ENCODE measurements around the gene EMC9. TPM values are rescaled to one million over a fixed set of nuclear protein-coding genes. Genes with fewer than 3 reads are reported as not detected.

Gene EMC9
- polyA plus RNA-seq, 6 donors from 2014 or later: 5.9 to 15.3 (median 9.2) TPM

- Mint-ChIP-seq H3K4me3 (peak within 1 kb of the TSS; percentile 78 to 95 (median 93)), H3K4me1 (peaks cover 25 to 38% (median 27%) of the 10 kb centered on the region in 3 donors), H3K27me3 (no peaks in the 10 kb centered on the region), H3K9me3 (no peaks in the 10 kb centered on the region), H3K36me3 (peaks cover 11 to 23% of the 10 kb centered on the region in 2 donors), H3K27ac (peak within 1 kb of the TSS; percentile 38 to 95 (median 82))
- ATAC-seq (ENCODE audit: low read depth in 2 of 2): peak; percentile 90 to 92
- peak; percentile 85 for DNase-seq
These were observed 30.2 kb upstream of the EMC9 start, which contains the start of gene REC8 for GRCh38 chr14:24171422-24172260. Gene REC8, plus strand, starts transcription at chr14:24172080. Its CDS starts 473 bp downstream, at chr14:24172553.

- H3K4me3 Mint-ChIP-seq: peak overlapping the region in 2 of 8 donors; percentile 19 to 33
- no peak for DNase-seq
These were observed 26.2 kb upstream of the EMC9 start for GRCh38 chr14:24167469-24168114.

DNA sequence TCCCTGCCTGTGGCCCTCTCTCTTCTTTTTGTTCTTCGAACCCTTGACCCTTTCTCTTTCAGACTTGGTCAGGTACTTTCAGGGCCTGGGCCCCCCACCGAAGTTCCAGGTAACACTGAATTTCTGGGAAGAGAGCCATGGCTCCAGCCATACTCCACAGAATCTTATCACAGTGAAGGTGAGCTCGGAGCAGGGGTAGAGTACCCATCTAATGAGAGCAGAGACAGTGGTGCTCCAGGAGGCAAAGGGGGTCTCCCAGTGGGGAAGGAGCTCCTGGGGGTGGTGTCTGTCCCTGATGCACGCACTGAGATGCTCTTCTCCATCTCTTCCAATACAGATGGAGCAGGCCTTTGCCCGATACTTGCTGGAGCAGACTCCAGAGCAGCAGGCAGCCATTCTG is 24.4 kb upstream of the EMC9 start:
- Mint-ChIP-seq H3K9me3 (no peaks in the 10 kb centered on the region), H3K4me1 (peaks cover 49 to 62% (median 59%) of the 10 kb centered on the region in 3 donors), H3K27ac (peak overlapping the region in 3 of 6 donors; percentile 26 to 89 (median 56)), H3K27me3 (no peaks in the 10 kb centered on the region), H3K36me3 (peaks cover 16 to 49% of the 10 kb centered on the region in 2 donors), H3K4me3 (peak overlapping the region in 3 of 8 donors; percentile 20 to 57 (median 30))
- ATAC-seq (ENCODE audit: low read depth in 2 of 2): no peak
- DNase-seq: no peak

More at GRCh38 chr14:24167469-24168114, 26.2 kb upstream of the EMC9 start:
- H3K27ac Mint-ChIP-seq: peak overlapping the region in 4 of 6 donors; percentile 60 to 79 (median 78)
- peaks cover 16 to 49% of the 10 kb centered on the region in 2 donors for H3K36me3 Mint-ChIP-seq
- H3K27me3 Mint-ChIP-seq: no peaks in the 10 kb centered on the region
- no peaks in the 10 kb centered on the region for H3K9me3 Mint-ChIP-seq
- ATAC-seq (ENCODE audit: low read depth in 2 of 2): no peak
- peaks cover 43 to 63% (median 51%) of the 10 kb centered on the region in 3 donors for H3K4me1 Mint-ChIP-seq

- peaks cover 50 to 68% (median 67%) of the 10 kb centered on the region in 3 donors for H3K4me1 Mint-ChIP-seq
- H3K27me3 Mint-ChIP-seq: no peaks in the 10 kb centered on the region
- ATAC-seq (ENCODE audit: low read depth in 2 of 2) (no peak), DNase-seq (no peak)
- peaks cover 16 to 47% of the 10 kb centered on the region in 2 donors for H3K36me3 Mint-ChIP-seq
- H3K9me3 Mint-ChIP-seq: no peaks in the 10 kb centered on the region
- H3K27ac Mint-ChIP-seq: peak overlapping the region in 1 of 6 donors; percentile 83
- H3K4me3 Mint-ChIP-seq: peak overlapping the region in 5 of 8 donors; percentile 15 to 86 (median 46)
These were observed 23.2 kb upstream of the EMC9 start for GRCh38 chr14:24164518-24164991.

DNA sequence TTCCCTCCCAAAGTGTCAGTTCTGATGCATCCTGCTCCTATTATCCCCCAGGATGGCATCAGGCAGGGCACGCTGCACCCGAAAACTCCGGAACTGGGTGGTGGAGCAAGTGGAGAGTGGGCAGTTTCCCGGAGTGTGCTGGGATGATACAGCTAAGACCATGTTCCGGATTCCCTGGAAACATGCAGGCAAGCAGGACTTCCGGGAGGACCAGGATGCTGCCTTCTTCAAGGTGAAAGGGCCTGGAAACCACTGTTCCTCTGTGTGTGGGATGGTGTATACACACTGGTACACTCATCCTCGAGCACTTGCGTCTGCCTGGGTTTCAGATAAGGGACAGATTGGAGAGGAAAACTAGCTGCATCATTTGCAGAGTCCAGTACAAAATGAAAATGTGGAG is 20.7 kb upstream of the EMC9 start:
- H3K36me3 Mint-ChIP-seq: peaks cover 5 to 32% of the 10 kb centered on the region in 2 donors
- H3K9me3 Mint-ChIP-seq: no peaks in the 10 kb centered on the region
- H3K27ac Mint-ChIP-seq: peak overlapping the region in 5 of 6 donors; percentile 94 to 99 (median 97)
- no peaks in the 10 kb centered on the region for H3K27me3 Mint-ChIP-seq
- ATAC-seq (ENCODE audit: low read depth in 2 of 2): no peak
- peak overlapping the region; percentile 97 to 100 (median 98) for H3K4me3 Mint-ChIP-seq
- no peak for DNase-seq
- peaks cover 39 to 62% (median 58%) of the 10 kb centered on the region in 3 donors for H3K4me1 Mint-ChIP-seq

- H3K36me3 Mint-ChIP-seq: peaks cover 5 to 30% of the 10 kb centered on the region in 2 donors
- DNase-seq: peak; percentile 96
- H3K9me3 Mint-ChIP-seq: no peaks in the 10 kb centered on the region
- H3K27me3 Mint-ChIP-seq: no peaks in the 10 kb centered on the region
- peak within 1 kb of the TSS; percentile 97 to 100 (median 98) for H3K4me3 Mint-ChIP-seq
- H3K4me1 Mint-ChIP-seq: peaks cover 43 to 56% (median 53%) of the 10 kb centered on the region in 3 donors
- peak; percentile 91 to 95 for ATAC-seq (ENCODE audit: low read depth in 2 of 2)
- peak within 1 kb of the TSS; percentile 94 to 100 (median 98) for H3K27ac Mint-ChIP-seq
These were observed 19.7 kb upstream of the EMC9 start, which contains the start of gene IRF9 for GRCh38 chr14:24160850-24161804. Gene IRF9, plus strand, starts transcription at chr14:24161265. Its CDS starts 880 bp downstream, at chr14:24162145.

GRCh38 chr14:24160499-24160849 is 19.1 kb upstream of the EMC9 start:
- ATAC-seq (ENCODE audit: low read depth in 2 of 2) (no peak), DNase-seq (no peak)
- peaks cover 11 to 30% of the 10 kb centered on the region in 2 donors for H3K36me3 Mint-ChIP-seq
- peaks cover 48 to 50% (median 49%) of the 10 kb centered on the region in 3 donors for H3K4me1 Mint-ChIP-seq
- peak overlapping the region in 5 of 8 donors; percentile 5 to 100 (median 98) for H3K4me3 Mint-ChIP-seq
- H3K27me3 Mint-ChIP-seq: no peaks in the 10 kb centered on the region
- no peaks in the 10 kb centered on the region for H3K9me3 Mint-ChIP-seq
- H3K27ac Mint-ChIP-seq: peak overlapping the region; percentile 44 to 100 (median 97)

- ATAC-seq (ENCODE audit: low read depth in 2 of 2) (no peak), DNase-seq (no peak)
- Mint-ChIP-seq H3K9me3 (no peaks in the 10 kb centered on the region), H3K36me3 (peaks cover 11 to 27% of the 10 kb centered on the region in 2 donors), H3K4me3 (peak overlapping the region in 2 of 8 donors; percentile 53 to 61), H3K27me3 (no peaks in the 10 kb centered on the region), H3K4me1 (peaks cover 44 to 47% (median 45%) of the 10 kb centered on the region in 3 donors), H3K27ac (peak overlapping the region; percentile 1 to 97 (median 76))
These were observed 18.5 kb upstream of the EMC9 start for GRCh38 chr14:24159777-24160498.

DNA sequence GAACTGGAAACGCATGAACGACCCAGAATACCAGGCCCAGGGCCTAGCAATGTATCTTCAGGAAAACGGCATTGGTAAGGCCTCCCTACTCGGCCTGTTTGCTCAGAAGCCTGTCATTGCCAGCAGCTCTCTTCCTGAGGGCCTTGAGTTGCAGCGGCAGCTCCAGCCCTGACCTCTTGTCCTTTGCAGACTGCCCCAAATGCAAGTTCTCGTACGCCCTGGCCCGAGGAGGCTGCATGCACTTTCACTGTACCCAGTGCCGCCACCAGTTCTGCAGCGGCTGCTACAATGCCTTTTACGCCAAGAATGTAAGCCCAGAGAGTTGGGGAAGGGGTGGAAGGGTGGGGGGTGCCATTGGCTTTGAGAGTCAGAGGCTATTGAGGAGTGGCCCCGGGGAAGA is 15.9 kb upstream of the EMC9 start:
- Mint-ChIP-seq H3K4me3 (no peak overlapping the region), H3K27me3 (no peaks in the 10 kb centered on the region), H3K27ac (peak overlapping the region in 1 of 6 donors; percentile 47), H3K4me1 (peaks cover 21 to 28% (median 25%) of the 10 kb centered on the region in 3 donors), H3K9me3 (no peaks in the 10 kb centered on the region), H3K36me3 (peaks cover 6 to 18% of the 10 kb centered on the region in 2 donors)
- ATAC-seq (ENCODE audit: low read depth in 2 of 2): no peak
- DNase-seq: no peak

DNA sequence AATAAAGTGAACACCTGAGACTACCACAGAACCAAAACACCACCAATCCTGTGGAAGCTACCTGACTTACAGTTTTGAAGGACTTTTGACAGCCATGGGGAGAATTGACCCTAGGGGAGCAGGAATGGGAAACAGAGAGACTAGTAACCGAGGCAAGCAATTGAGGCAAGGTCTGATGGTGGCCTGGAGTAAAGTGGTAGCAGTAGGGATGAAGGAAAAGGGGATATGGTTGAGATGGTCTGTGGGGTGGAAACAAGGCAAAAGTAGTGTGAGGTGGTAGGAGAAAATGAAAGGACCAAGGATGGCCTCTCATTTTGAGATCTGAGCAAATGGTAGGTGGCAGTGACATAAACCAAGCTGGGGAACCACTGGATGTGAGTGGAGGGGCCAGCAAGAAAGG is 15.4 kb upstream of the EMC9 start:
- H3K4me3 Mint-ChIP-seq: peak overlapping the region in 1 of 8 donors; percentile 57

DNA sequence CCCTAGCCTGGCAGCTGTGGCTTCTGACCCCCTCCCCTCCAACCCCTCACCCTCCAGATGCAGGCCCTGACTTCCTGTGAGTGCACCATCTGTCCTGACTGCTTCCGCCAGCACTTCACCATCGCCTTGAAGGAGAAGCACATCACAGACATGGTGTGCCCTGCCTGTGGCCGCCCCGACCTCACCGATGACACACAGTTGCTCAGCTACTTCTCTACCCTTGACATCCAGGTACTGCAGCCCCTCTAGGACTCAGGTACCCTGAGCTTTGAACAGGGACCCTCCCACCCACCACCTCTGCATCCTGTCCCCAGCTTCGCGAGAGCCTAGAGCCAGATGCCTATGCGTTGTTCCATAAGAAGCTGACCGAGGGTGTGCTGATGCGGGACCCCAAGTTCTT is 13.7 kb upstream of the EMC9 start:
- no peaks in the 10 kb centered on the region for H3K27me3 Mint-ChIP-seq
- peaks cover 9 to 17% (median 16%) of the 10 kb centered on the region in 3 donors for H3K4me1 Mint-ChIP-seq
- no peaks in the 10 kb centered on the region for H3K9me3 Mint-ChIP-seq
- no peak overlapping the region for H3K4me3 Mint-ChIP-seq
- DNase-seq (no peak), ATAC-seq (ENCODE audit: low read depth in 2 of 2) (no peak)
- H3K36me3 Mint-ChIP-seq: peaks cover 6 to 24% of the 10 kb centered on the region in 2 donors
- no peak overlapping the region for H3K27ac Mint-ChIP-seq

More for the DNA sequence above, 15.4 kb upstream of the EMC9 start:
- H3K4me1 Mint-ChIP-seq: peaks cover 16 to 24% (median 20%) of the 10 kb centered on the region in 3 donors
- H3K27me3 Mint-ChIP-seq: no peaks in the 10 kb centered on the region
- peaks cover 6 to 18% of the 10 kb centered on the region in 2 donors for H3K36me3 Mint-ChIP-seq
- H3K27ac Mint-ChIP-seq: peak overlapping the region in 4 of 6 donors; percentile 8 to 47 (median 19)
- no peak for ATAC-seq (ENCODE audit: low read depth in 2 of 2)
- H3K9me3 Mint-ChIP-seq: no peaks in the 10 kb centered on the region
- DNase-seq: no peak

Measured in naive B cell (primary cell).